Fibroblast of lung (primary cell): ENCODE measurements around the gene RASSF7.

ENCODE experiments used
- EZH2 ChIP-seq: IDR thresholded peaks from 2 replicates; pipeline ENCODE4 v1.5.1; 2012; ENCODE audit warnings: low read length, control low read depth, mild to moderate bottlenecking; ENCODE audit errors: missing control alignments
- TF ChIP-seq, protein P1 (sequence below), 2 donors: IDR thresholded peaks in 1 of 2; conservative IDR thresholded peaks in 1 of 2; 1 replicate in 1 of 2; 2 replicates in 1 of 2; pipeline ENCODE4 v1.5.1; 2011 to 2012; ENCODE audit warnings: low read length in 2 of 2, control low read depth in 1 of 2, inconsistent platforms in 1 of 2, low read depth in 1 of 2, mild to moderate bottlenecking in 1 of 2

DNA sequence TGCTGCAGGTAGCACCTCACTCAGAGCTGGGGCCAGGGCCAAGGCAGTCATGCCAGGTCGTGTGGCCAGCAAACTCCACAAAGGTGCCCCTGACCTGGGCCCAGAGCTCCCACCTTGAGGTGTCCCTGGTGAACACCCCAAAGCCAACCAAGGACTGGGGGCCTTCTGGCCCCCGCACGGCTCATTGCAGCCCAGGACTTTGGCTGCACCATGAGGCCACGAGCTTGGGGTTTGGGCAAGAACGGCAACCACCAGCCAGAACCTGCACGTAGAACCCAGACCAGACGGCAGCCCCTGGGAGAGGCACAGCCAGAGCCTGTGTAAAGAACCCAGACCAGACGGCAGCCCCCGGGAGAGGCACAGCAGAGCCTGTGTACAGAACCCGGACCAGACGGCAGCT is 15.6 kb upstream of the RASSF7 start:
- TF ChIP-seq, protein P1, sequence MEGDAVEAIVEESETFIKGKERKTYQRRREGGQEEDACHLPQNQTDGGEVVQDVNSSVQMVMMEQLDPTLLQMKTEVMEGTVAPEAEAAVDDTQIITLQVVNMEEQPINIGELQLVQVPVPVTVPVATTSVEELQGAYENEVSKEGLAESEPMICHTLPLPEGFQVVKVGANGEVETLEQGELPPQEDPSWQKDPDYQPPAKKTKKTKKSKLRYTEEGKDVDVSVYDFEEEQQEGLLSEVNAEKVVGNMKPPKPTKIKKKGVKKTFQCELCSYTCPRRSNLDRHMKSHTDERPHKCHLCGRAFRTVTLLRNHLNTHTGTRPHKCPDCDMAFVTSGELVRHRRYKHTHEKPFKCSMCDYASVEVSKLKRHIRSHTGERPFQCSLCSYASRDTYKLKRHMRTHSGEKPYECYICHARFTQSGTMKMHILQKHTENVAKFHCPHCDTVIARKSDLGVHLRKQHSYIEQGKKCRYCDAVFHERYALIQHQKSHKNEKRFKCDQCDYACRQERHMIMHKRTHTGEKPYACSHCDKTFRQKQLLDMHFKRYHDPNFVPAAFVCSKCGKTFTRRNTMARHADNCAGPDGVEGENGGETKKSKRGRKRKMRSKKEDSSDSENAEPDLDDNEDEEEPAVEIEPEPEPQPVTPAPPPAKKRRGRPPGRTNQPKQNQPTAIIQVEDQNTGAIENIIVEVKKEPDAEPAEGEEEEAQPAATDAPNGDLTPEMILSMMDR (conservative IDR thresholded peaks at IDR 0.05 in 1 of 2, IDR thresholded peaks at IDR 0.05 in 1 of 2; ENCODE audit: low read depth in 1 of 2, low read length in 2 of 2), result no peak
- TF ChIP-seq EZH2, result no peak
